ENCODE results near the gene TREML2. TPM values are rescaled to one million over a fixed set of nuclear protein-coding genes. Genes with fewer than 3 reads are reported as not detected.

The TREML2 gene
- total RNA-seq, 1 donor from 2014 or later = not detected

DNA sequence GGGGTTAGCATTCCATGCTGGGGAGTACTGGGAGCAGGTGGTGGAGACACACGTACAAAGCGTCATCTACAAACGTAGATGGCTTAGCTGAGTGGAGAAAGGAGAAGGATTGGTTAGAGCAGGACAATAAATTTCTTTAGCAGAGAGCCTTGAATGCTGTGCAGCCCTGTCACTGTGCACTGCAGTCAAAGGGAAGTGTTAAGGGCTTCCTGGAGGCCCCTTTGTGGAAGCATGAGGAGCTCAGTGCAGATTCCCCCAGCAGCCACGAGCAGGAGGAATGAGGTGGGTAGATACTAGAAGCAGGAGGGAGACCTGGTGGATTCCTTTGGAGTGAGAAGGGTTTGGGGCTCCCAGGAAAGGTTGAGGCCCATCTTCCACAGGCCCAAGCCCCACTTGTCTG is 21.1 kb upstream of the TREML2 start:
- TF ChIP-seq, protein P1, sequence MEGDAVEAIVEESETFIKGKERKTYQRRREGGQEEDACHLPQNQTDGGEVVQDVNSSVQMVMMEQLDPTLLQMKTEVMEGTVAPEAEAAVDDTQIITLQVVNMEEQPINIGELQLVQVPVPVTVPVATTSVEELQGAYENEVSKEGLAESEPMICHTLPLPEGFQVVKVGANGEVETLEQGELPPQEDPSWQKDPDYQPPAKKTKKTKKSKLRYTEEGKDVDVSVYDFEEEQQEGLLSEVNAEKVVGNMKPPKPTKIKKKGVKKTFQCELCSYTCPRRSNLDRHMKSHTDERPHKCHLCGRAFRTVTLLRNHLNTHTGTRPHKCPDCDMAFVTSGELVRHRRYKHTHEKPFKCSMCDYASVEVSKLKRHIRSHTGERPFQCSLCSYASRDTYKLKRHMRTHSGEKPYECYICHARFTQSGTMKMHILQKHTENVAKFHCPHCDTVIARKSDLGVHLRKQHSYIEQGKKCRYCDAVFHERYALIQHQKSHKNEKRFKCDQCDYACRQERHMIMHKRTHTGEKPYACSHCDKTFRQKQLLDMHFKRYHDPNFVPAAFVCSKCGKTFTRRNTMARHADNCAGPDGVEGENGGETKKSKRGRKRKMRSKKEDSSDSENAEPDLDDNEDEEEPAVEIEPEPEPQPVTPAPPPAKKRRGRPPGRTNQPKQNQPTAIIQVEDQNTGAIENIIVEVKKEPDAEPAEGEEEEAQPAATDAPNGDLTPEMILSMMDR (IDR thresholded peaks at IDR 0.05; ENCODE audit: unreplicated experiment) = no peak
- H3K4me1 Mint-ChIP-seq (ENCODE audit: low read depth) = no peaks in the 10 kb centered on the region
- H3K27me3 Mint-ChIP-seq = peaks cover 10% of the 10 kb centered on the region
- H3K9me3 Mint-ChIP-seq (ENCODE audit: low read depth) = peaks cover 16% of the 10 kb centered on the region
- no peak for DNase-seq (ENCODE audit: low spot score, unreplicated experiment)
- peaks cover 2% of the 10 kb centered on the region for H3K36me3 Mint-ChIP-seq (ENCODE audit: insufficient read depth)
- no peak overlapping the region for H3K4me3 Mint-ChIP-seq (ENCODE audit: low read depth)
- no peak overlapping the region for H3K27ac Mint-ChIP-seq

DNA sequence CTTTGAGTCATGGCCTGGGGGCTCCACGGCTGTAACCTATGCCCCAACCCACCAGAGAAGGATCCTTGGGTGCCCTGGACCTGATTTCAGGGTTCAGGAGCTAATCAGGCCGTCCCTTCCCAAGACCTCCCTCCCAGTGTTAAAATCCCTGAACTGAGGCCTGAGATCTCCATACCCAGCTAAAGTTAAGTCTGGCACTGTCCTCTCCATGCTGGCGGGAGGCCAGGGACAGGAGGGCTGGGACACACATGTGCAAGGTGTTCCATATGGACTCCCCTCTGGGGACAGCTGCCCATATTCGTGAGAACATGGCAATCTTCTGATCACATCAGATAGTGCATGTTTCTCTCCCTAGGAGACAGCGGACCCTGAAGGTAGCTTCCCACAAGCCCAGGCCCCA is 15.7 kb upstream of the TREML2 start:
- Mint-ChIP-seq H3K9me3 (ENCODE audit: low read depth) (peaks cover 29% of the 10 kb centered on the region), H3K36me3 (ENCODE audit: insufficient read depth) (peaks cover 3% of the 10 kb centered on the region), H3K27me3 (peaks cover 3% of the 10 kb centered on the region)

GRCh38 chr6:41215777-41216176 is 14.8 kb upstream of the TREML2 start:
- Mint-ChIP-seq H3K9me3 (ENCODE audit: low read depth) (peaks cover 29% of the 10 kb centered on the region), H3K27ac (no peak overlapping the region), H3K36me3 (ENCODE audit: insufficient read depth) (peaks cover 3% of the 10 kb centered on the region), H3K27me3 (peaks cover 3% of the 10 kb centered on the region), H3K4me1 (ENCODE audit: low read depth) (no peaks in the 10 kb centered on the region), H3K4me3 (ENCODE audit: low read depth) (no peak overlapping the region)
- no peak for DNase-seq (ENCODE audit: low spot score, unreplicated experiment)
- TF ChIP-seq, protein P1 (IDR thresholded peaks at IDR 0.05; ENCODE audit: unreplicated experiment) = no peak

More for the DNA sequence above, 15.7 kb upstream of the TREML2 start:
- TF ChIP-seq, protein P1 (IDR thresholded peaks at IDR 0.05; ENCODE audit: unreplicated experiment) = no peak
- H3K4me3 Mint-ChIP-seq (ENCODE audit: low read depth) = no peak overlapping the region
- H3K27ac Mint-ChIP-seq = no peak overlapping the region
- H3K4me1 Mint-ChIP-seq (ENCODE audit: low read depth) = no peaks in the 10 kb centered on the region
- DNase-seq (ENCODE audit: low spot score, unreplicated experiment) = no peak

DNA sequence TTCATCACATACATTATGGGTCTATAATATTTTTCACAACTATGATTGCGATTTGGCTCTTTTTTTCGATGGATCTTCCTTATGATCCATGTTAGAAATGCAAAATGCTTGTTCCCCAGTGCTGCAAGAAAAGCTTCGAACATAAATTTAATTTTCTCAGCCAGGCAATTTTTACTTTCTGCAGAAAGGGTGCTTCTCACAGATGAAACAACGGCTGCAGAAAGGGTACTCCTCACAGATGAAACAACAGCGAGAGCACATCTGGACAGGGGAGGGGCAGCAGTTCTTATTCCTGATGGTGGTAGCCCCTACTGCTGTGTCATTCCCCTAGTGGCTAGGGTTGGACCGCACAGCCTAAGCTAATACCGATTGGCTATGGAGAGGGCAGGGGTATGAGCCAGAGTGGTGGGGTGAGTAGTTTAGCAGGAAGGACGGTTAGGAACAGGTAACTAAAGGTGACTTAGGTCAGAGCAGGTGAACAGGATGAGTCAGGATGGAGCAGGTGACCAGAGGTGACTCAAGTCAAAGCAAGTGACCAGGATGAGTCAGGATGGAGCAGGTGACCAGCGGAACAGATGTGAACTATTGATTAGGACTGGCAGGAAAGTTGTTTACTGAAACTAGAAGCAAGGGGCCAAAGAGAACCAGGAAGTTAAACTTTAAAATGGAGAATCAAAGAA is 13.8 kb upstream of the TREML2 start:
- Mint-ChIP-seq H3K27ac (no peak overlapping the region), H3K27me3 (peaks cover 5% of the 10 kb centered on the region), H3K36me3 (ENCODE audit: insufficient read depth) (peaks cover 3% of the 10 kb centered on the region), H3K9me3 (ENCODE audit: low read depth) (peaks cover 19% of the 10 kb centered on the region), H3K4me1 (ENCODE audit: low read depth) (no peaks in the 10 kb centered on the region), H3K4me3 (ENCODE audit: low read depth) (no peak overlapping the region)
- no peak for DNase-seq (ENCODE audit: low spot score, unreplicated experiment)
- TF ChIP-seq, protein P1 (IDR thresholded peaks at IDR 0.05; ENCODE audit: unreplicated experiment) = no peak

- Mint-ChIP-seq H3K4me3 (ENCODE audit: low read depth) (no peak overlapping the region), H3K27ac (no peak overlapping the region), H3K9me3 (ENCODE audit: low read depth) (peaks cover 15% of the 10 kb centered on the region), H3K27me3 (peaks cover 13% of the 10 kb centered on the region), H3K36me3 (ENCODE audit: insufficient read depth) (peaks cover 1% of the 10 kb centered on the region), H3K4me1 (ENCODE audit: low read depth) (no peaks in the 10 kb centered on the region)
- TF ChIP-seq, protein P1 (IDR thresholded peaks at IDR 0.05; ENCODE audit: unreplicated experiment) = no peak
- DNase-seq (ENCODE audit: low spot score, unreplicated experiment) = no peak
Observed at GRCh38 chr6:41209547-41210320, 8.8 kb upstream of the TREML2 start.
